Measurements from ENCODE around the gene LARGE1. TPM values are rescaled to one million over a fixed set of nuclear protein-coding genes. Genes with fewer than 3 reads are reported as not detected.

Gene LARGE1
- total and polyA plus RNA-seq, 2 of the 8 experiments (the other 6 are each of a cell fraction or from before 2014, with no cell fraction given), result 43.7 to 83.0 TPM

DNA sequence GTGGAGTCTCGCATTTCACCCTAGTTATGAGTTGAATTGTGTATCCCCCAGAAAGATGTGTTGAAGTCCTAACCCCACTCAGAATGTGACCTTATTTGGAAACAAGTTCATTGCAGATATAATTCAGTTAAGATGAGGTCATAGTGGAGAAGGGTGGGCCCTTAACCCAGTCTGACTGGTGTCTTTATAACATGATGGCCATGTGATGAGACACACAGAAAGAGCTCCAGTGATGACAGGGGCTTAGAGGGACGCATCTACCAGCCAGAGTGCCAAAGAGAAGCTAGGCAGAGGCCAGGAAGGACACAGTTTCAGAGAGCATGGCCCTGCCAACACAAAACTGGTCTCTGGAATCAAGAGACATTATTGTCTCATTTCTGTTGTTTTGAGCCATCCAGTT is 50.3 kb downstream of the LARGE1 start:
- CTCF ChIA-PET (ENCODE audit: partially characterized antibody), result no interaction called here
- POLR2A ChIA-PET (ENCODE audit: partially characterized antibody), result no interaction called here
- H3K79me2 ChIP-seq (ENCODE audit: control insufficient read depth in 1 of 2, insufficient read depth in 2 of 2, low read length in 2 of 2), result peaks cover 31 to 100% of the 10 kb centered on the region in 2 experiments

More for the DNA sequence above, 50.3 kb downstream of the LARGE1 start:
- Histone ChIP-seq H2BK12ac (ENCODE audit: low read depth, low read length) (no peak overlapping the region), H3K36me3 (ENCODE audit: control insufficient read depth in 2 of 4, insufficient read depth in 4 of 4, low read length in 3 of 4) (no peaks in the 10 kb centered on the region; a peak in 1 of 8 replicates), H2BK120ac (replicated peaks; ENCODE audit: low read depth, low read length) (no peak overlapping the region), H3K4me3 (ENCODE audit: extremely low read depth in 1 of 4, insufficient read depth in 2 of 4, low read depth in 3 of 4, low read length in 4 of 4) (no peak overlapping the region), H2BK15ac (ENCODE audit: low read length) (no peak overlapping the region), H4K8ac (ENCODE audit: extremely low read depth, insufficient read depth, low read length) (no peak overlapping the region), H3K9me3 (ENCODE audit: insufficient read depth in 2 of 2, low read depth in 1 of 2, low read length in 1 of 2) (no peaks in the 10 kb centered on the region), H3K27me3 (replicated peaks in 1 of 4; ENCODE audit: control insufficient read depth in 3 of 4, extremely low read depth in 1 of 4, insufficient read depth in 3 of 4, low read length in 3 of 4) (no peaks in the 10 kb centered on the region), H2BK5ac (ENCODE audit: low read depth, low read length) (no peak overlapping the region), H4K20me1 (replicated peaks in 1 of 2; ENCODE audit: control insufficient read depth in 1 of 2, insufficient read depth in 2 of 2, low read length in 2 of 2) (peaks cover 22 to 28% of the 10 kb centered on the region in 2 experiments), H2AFZ (ENCODE audit: low read length) (no peak overlapping the region), H3K4ac (replicated peaks; ENCODE audit: insufficient read length, low read depth, low read length) (no peak overlapping the region), H3K9ac (replicated peaks in 1 of 4; ENCODE audit: extremely low read depth in 1 of 4, low read depth in 3 of 4, low read length in 3 of 4) (no peak overlapping the region), H3K18ac (ENCODE audit: extremely low read depth, low read length) (no peak overlapping the region), H3K27ac (ENCODE audit: low read depth, low read length) (no peak overlapping the region; the same call in 1 of the 2 replicates), H2BK20ac (ENCODE audit: low read length) (no peak overlapping the region), H3K14ac (ENCODE audit: insufficient read length) (no peak overlapping the region), H2AK5ac (ENCODE audit: low read depth, low read length) (no peak overlapping the region), H3K79me1 (ENCODE audit: low read depth, low read length) (peaks cover 26% of the 10 kb centered on the region), H4K5ac (ENCODE audit: insufficient read length, low read depth, low read length) (no peak overlapping the region), H3K56ac (replicated peaks; ENCODE audit: insufficient read length, low read depth, low read length) (no peak overlapping the region), H3K23ac (ENCODE audit: insufficient read length) (no peak overlapping the region), H3K4me1 (replicated peaks in 1 of 4; ENCODE audit: control insufficient read depth in 3 of 4, insufficient read depth in 4 of 4, low read length in 3 of 4) (peaks cover 4 to 27% (median 8%) of the 10 kb centered on the region in 4 experiments), H3K23me2 (ENCODE audit: low read depth, low read length) (no peaks in the 10 kb centered on the region; the same call in 1 of the 2 replicates), H4K91ac (replicated peaks; ENCODE audit: insufficient read length, low read length) (no peak overlapping the region), H3K4me2 (ENCODE audit: insufficient read depth in 1 of 2, low read depth in 2 of 2, low read length in 2 of 2) (no peak overlapping the region)
- DNase-seq (ENCODE audit: low read depth in 1 of 2, low spot score in 2 of 2) (no peak), FAIRE-seq (no peak)
- TF ChIP-seq SIX5 (IDR thresholded peaks at IDR 0.05; ENCODE audit: low read depth, low read length) (no peak), CBX5 (IDR thresholded peaks at IDR 0.05; ENCODE audit: low read depth, low read length) (no peak), EP300 (IDR thresholded peaks at IDR 0.05; ENCODE audit: borderline replicate concordance in 1 of 2, low read depth in 2 of 2, low read length in 2 of 2) (no peak), CBX8 (IDR thresholded peaks at IDR 0.05; ENCODE audit: borderline replicate concordance, low read depth, low read length) (no peak), KDM5A (IDR thresholded peaks at IDR 0.05; ENCODE audit: low read length) (no peak), TEAD4 (IDR thresholded peaks at IDR 0.05; ENCODE audit: low read depth, low read length) (no peak), YY1 (IDR thresholded peaks at IDR 0.05; ENCODE audit: low read depth, low read length) (no peak), POLR2AphosphoS5 (IDR thresholded peaks at IDR 0.05; ENCODE audit: low read depth, low read length) (no peak), ZNF274 (IDR thresholded peaks at IDR 0.05; ENCODE audit: borderline replicate concordance, extremely low read depth, low read length) (no peak)
- TF ChIP-seq, protein P1, sequence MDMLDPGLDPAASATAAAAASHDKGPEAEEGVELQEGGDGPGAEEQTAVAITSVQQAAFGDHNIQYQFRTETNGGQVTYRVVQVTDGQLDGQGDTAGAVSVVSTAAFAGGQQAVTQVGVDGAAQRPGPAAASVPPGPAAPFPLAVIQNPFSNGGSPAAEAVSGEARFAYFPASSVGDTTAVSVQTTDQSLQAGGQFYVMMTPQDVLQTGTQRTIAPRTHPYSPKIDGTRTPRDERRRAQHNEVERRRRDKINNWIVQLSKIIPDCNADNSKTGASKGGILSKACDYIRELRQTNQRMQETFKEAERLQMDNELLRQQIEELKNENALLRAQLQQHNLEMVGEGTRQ (IDR thresholded peaks at IDR 0.05; ENCODE audit: low read length), result no peak
- WGBS, 2 experiments (ENCODE audit: extremely low coverage in 1 of 2, insufficient coverage in 1 of 2, insufficient read length in 1 of 2, insufficient replicate concordance in 2 of 2, low coverage in 1 of 2, low lambda C conversion rate in 2 of 2, missing lambda C conversion rate in 1 of 2), result 88% methylated on average over 2 of the region's 2 CpGs; no CpG with 5 or more reads in 1 of the 2 experiments
